Fibroblast of lung (primary cell): ENCODE measurements around the gene FCSK. TPM values are rescaled to one million over a fixed set of nuclear protein-coding genes. Genes with fewer than 3 reads are reported as not detected.
A peak's percentile ranks its signal among the peaks of the same experiment; 100 is the strongest.
"Not testable (repeated sequence)": the region's sequence is repeated elsewhere in the genome, so short reads cannot be mapped to it uniquely, and the experiment has no call there.

ENCODE experiments used
- DNase-seq, 2 donors: peaks; one replicate each; pipeline versions ENCODE4 v3.0.0 to v3.0.0-alpha.2; 2010; ENCODE audit warnings: low read depth in 2 of 2
- H2AFZ ChIP-seq: 2 replicates; pipeline ENCODE4 v1.5.1; 2012; ENCODE audit warnings: low read length, control low read depth, inconsistent platforms
- H3K27ac ChIP-seq: 2 replicates; pipeline ENCODE4 v1.5.1; 2011; ENCODE audit warnings: low read length, control low read depth; ENCODE audit not compliant: insufficient read depth
- H3K27me3 ChIP-seq: 2 replicates; pipeline ENCODE4 v1.5.1; 2011; ENCODE audit warnings: mild to moderate bottlenecking, low read length; ENCODE audit not compliant: control insufficient read depth, insufficient read depth
- H3K36me3 ChIP-seq: 2 replicates; pipeline ENCODE4 v1.5.1; 2011; ENCODE audit warnings: low read length; ENCODE audit not compliant: control insufficient read depth, insufficient read depth
- H3K4me1 ChIP-seq: 2 replicates; pipeline ENCODE4 v1.5.1; 2011; ENCODE audit warnings: low read length; ENCODE audit not compliant: control insufficient read depth, insufficient read depth; ENCODE audit errors: extremely low read depth
- H3K4me2 ChIP-seq: 2 replicates; pipeline ENCODE4 v1.5.1; 2011; ENCODE audit warnings: low read length, control low read depth; ENCODE audit not compliant: insufficient read depth; ENCODE audit errors: extremely low read depth
- H3K4me3 ChIP-seq, 4 experiments: fragments of 200-600 bp in 1 of 4; sonication (generic) in 1 of 4; replicated peaks in 1 of 4; 2 replicates each; pipeline ENCODE4 v1.5.1; 2011 to 2016; ENCODE audit warnings: low read length in 4 of 4, low read depth in 3 of 4, mild to moderate bottlenecking in 3 of 4, control low read depth in 2 of 4, inconsistent platforms in 1 of 4, mixed read lengths in 1 of 4; ENCODE audit not compliant: insufficient read depth in 1 of 4; ENCODE audit errors: control extremely low read depth in 1 of 4
- H3K79me2 ChIP-seq: 2 replicates; pipeline ENCODE4 v1.5.1; 2012; ENCODE audit warnings: mild to moderate bottlenecking, low read length, inconsistent platforms; ENCODE audit not compliant: control insufficient read depth, insufficient read depth
- H3K9ac ChIP-seq: 2 replicates; pipeline ENCODE4 v1.5.1; 2011; ENCODE audit warnings: mild to moderate bottlenecking, low read length, control low read depth; ENCODE audit not compliant: insufficient read depth
- H3K9me3 ChIP-seq: 2 replicates; pipeline ENCODE4 v1.5.1; 2012; ENCODE audit warnings: low read depth, low read length; ENCODE audit not compliant: control insufficient read depth, insufficient read depth
- H4K20me1 ChIP-seq: 2 replicates; pipeline ENCODE4 v1.5.1; 2011; ENCODE audit warnings: low read length; ENCODE audit not compliant: control insufficient read depth, insufficient read depth; ENCODE audit errors: extremely low read depth
- CTCF ChIP-seq, 2 donors: IDR thresholded peaks in 1 of 2; conservative IDR thresholded peaks in 1 of 2; 1 replicate in 1 of 2; 2 replicates in 1 of 2; pipeline ENCODE4 v1.5.1; 2011 to 2012; ENCODE audit warnings: low read length in 2 of 2, control low read depth in 1 of 2, inconsistent platforms in 1 of 2, low read depth in 1 of 2, mild to moderate bottlenecking in 1 of 2
- EZH2 ChIP-seq: IDR thresholded peaks from 2 replicates; pipeline ENCODE4 v1.5.1; 2012; ENCODE audit warnings: low read length, control low read depth, mild to moderate bottlenecking; ENCODE audit errors: missing control alignments
- polyA plus RNA-seq, 2 donors: library from polyadenylated mRNA; depleted of rRNA in 1 of 2; stranded (reverse) in 1 of 2; unstranded in 1 of 2; fragments of >200 nt; gene quantifications; 2 replicates each; pipeline ENCODE4 v1.2.1, GENCODE V29; 2011 to 2012; ENCODE audit warnings: missing spikeins in 1 of 2
- total RNA-seq: library from RNA; depleted of rRNA; stranded (reverse); fragments of >200 nt; gene quantifications from 2 replicates; pipeline ENCODE4 v1.2.1, GENCODE V29; 2014

Gene FCSK
- total and polyA plus RNA-seq, 2 donors (not counting 1 experiment from before 2014, with no cell fraction given): 4.9 to 13.5 TPM

GRCh38 chr16:70523743-70524398, 69.5 kb downstream of the FCSK start, which contains the start of gene SF3B3:
SF3B3 (plus strand) TSS chr16:70523816; CDS start chr16:70526657, 2,841 bp downstream.
- Histone ChIP-seq H3K9ac (peak within 1 kb of the TSS; percentile 89), H2AFZ (peak within 1 kb of the TSS; percentile 75), H3K4me2 (peak within 1 kb of the TSS; percentile 100), H3K36me3 (peaks cover 2% of the 10 kb centered on the region), H3K4me3 (peak within 1 kb of the TSS; percentile 76 to 98 (median 94)), H3K9me3 (no peaks in the 10 kb centered on the region), H4K20me1 (no peaks in the 10 kb centered on the region), H3K4me1 (peaks cover 12% of the 10 kb centered on the region), H3K79me2 (peaks cover 69% of the 10 kb centered on the region), H3K27ac (peak within 1 kb of the TSS; percentile 92), H3K27me3 (no peaks in the 10 kb centered on the region)
- TF ChIP-seq EZH2 (no peak), CTCF (conservative IDR thresholded peaks at IDR 0.05 in 1 of 2, IDR thresholded peaks at IDR 0.05 in 1 of 2; ENCODE audit: low read depth in 1 of 2, low read length in 2 of 2) (no peak)
- no peak for DNase-seq

- Histone ChIP-seq H3K4me3 (peak overlapping the region; percentile 76 to 98 (median 94)), H3K4me2 (peak overlapping the region; percentile 66), H3K79me2 (peaks cover 72% of the 10 kb centered on the region), H3K9ac (peak overlapping the region; percentile 89), H3K27ac (peak overlapping the region; percentile 92), H3K4me1 (peaks cover 16% of the 10 kb centered on the region)
- not testable (repeated sequence) for H3K9me3 ChIP-seq, H2AFZ ChIP-seq, H3K36me3 ChIP-seq, H3K27me3 ChIP-seq, H4K20me1 ChIP-seq
- peak in 1 of 2 donors; percentile 5 for DNase-seq
These were observed 70.0 kb downstream of the FCSK start for GRCh38 chr16:70524399-70524825.

- H4K20me1 ChIP-seq: no peaks in the 10 kb centered on the region
These were observed 72.0 kb downstream of the FCSK start for GRCh38 chr16:70526403-70526802.

More at GRCh38 chr16:70526403-70526802, 72.0 kb downstream of the FCSK start:
- Histone ChIP-seq H3K27ac (peak overlapping the region; percentile 36), H3K9ac (no peak overlapping the region), H3K79me2 (peaks cover 82% of the 10 kb centered on the region), H3K4me3 (peak overlapping the region in 3 of 4 experiments; percentile 28 to 55 (median 31)), H3K36me3 (peaks cover 8% of the 10 kb centered on the region), H3K4me2 (peak overlapping the region; percentile 75), H3K9me3 (no peaks in the 10 kb centered on the region), H3K27me3 (no peaks in the 10 kb centered on the region), H2AFZ (no peak overlapping the region), H3K4me1 (peaks cover 14% of the 10 kb centered on the region)
- no peak for TF ChIP-seq CTCF (conservative IDR thresholded peaks at IDR 0.05 in 1 of 2, IDR thresholded peaks at IDR 0.05 in 1 of 2; ENCODE audit: low read depth in 1 of 2, low read length in 2 of 2)
- peak in 1 of 2 donors; percentile 37 for DNase-seq
